Measurements from ENCODE around the gene RPS6KL1. TPM values are rescaled to one million over a fixed set of nuclear protein-coding genes. Genes with fewer than 3 reads are reported as not detected.

Gene RPS6KL1
- total RNA-seq, 1 experiment from 2014 or later: 18.8 TPM

DNA sequence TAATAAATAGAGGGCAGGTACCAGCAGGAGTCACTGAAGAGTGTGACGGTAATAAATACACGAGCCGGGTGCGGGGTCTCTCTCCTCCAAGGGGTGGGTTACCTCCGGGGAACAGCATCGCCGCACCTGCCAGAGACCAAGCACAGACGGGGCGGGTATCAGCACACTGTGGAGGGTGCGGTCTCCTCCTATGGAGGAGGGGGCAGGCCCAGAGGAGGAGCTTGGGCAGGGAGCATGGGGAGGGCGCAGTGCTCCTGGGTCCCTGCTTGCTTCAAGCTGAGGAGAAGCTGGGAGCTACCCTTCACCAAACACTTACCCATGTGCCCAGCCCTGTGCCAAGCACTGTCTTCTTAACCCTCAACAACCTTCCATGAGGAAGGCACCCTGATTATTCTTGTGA lies 19.5 kb upstream of the RPS6KL1 start:
- Histone ChIP-seq H3K79me1 (ENCODE audit: insufficient read depth, low read depth, low read length, poor library complexity, severe bottlenecking) (no peaks in the 10 kb centered on the region), H2AFZ (ENCODE audit: low read length) (no peak overlapping the region), H3K4ac (ENCODE audit: low read depth, low read length) (no peak overlapping the region), H4K5ac (ENCODE audit: insufficient read length, low read depth, low read length) (no peak overlapping the region), H4K8ac (replicated peaks; ENCODE audit: insufficient read length, low read depth, low read length) (no peak overlapping the region), H2BK5ac (ENCODE audit: insufficient read length, low read length) (no peak overlapping the region), H2BK15ac (ENCODE audit: low read depth, low read length) (no peak overlapping the region), H3K79me2 (ENCODE audit: insufficient read depth, low read length) (no peaks in the 10 kb centered on the region), H3K18ac (ENCODE audit: insufficient read length, low read depth, low read length) (no peak overlapping the region), H3T11ph (ENCODE audit: low read length) (no peak overlapping the region), H4K91ac (ENCODE audit: insufficient read length, low read depth, low read length) (no peak overlapping the region), H2BK12ac (ENCODE audit: insufficient read length, low read depth, low read length) (no peak overlapping the region), H3K27me3 (ENCODE audit: insufficient read depth, low read length) (no peaks in the 10 kb centered on the region), H4K20me1 (ENCODE audit: control insufficient read depth, insufficient read depth, insufficient read length) (peaks cover 4% of the 10 kb centered on the region), H3K4me2 (ENCODE audit: insufficient read depth, insufficient read length, low read length) (no peak overlapping the region), H3K23ac (ENCODE audit: insufficient read length, low read depth, low read length) (no peak overlapping the region), H3K9me3 (ENCODE audit: control insufficient read depth, low read depth, low read length) (no peaks in the 10 kb centered on the region), H3K9ac (ENCODE audit: extremely low read depth, insufficient read length, low read length) (no peak overlapping the region), H2BK20ac (ENCODE audit: low read depth, low read length, poor library complexity, severe bottlenecking) (no peak overlapping the region), H2BK120ac (ENCODE audit: low read depth, low read length, poor library complexity, severe bottlenecking) (no peak overlapping the region), H2AK5ac (ENCODE audit: insufficient read length, low read length) (no peak overlapping the region), H3K23me2 (ENCODE audit: insufficient read length, low read depth, low read length, poor library complexity, severe bottlenecking) (no peaks in the 10 kb centered on the region), H3K56ac (ENCODE audit: insufficient read length, low read depth, low read length) (no peak overlapping the region), H3K4me1 (ENCODE audit: insufficient read depth, low read length) (no peaks in the 10 kb centered on the region), H3K14ac (ENCODE audit: insufficient read depth, low read length) (no peak overlapping the region), H3K27ac (ENCODE audit: insufficient read length, low read depth, low read length) (no peak overlapping the region)
- Mint-ChIP-seq H3K27me3 (ENCODE audit: low read depth) (no peaks in the 10 kb centered on the region; the same call in 1 of the 2 replicates), H3K9me3 (no peaks in the 10 kb centered on the region), H3K4me1 (peaks cover 5 to 18% of the 10 kb centered on the region in 2 experiments), H3K4me3 (no peak overlapping the region), H3K27ac (peak overlapping the region in 2 of 3 experiments; percentile 44 to 80; a peak in 2 of 7 replicates), H3K36me3 (ENCODE audit: insufficient read depth in 1 of 3, low read depth in 3 of 3) (no peaks in the 10 kb centered on the region)
- no CpG with 5 or more reads among the region's 11 CpGs for WGBS (ENCODE audit: extremely low coverage, insufficient read length, low lambda C conversion rate)
- no peak for DNase-seq
- TF ChIP-seq, protein P1, sequence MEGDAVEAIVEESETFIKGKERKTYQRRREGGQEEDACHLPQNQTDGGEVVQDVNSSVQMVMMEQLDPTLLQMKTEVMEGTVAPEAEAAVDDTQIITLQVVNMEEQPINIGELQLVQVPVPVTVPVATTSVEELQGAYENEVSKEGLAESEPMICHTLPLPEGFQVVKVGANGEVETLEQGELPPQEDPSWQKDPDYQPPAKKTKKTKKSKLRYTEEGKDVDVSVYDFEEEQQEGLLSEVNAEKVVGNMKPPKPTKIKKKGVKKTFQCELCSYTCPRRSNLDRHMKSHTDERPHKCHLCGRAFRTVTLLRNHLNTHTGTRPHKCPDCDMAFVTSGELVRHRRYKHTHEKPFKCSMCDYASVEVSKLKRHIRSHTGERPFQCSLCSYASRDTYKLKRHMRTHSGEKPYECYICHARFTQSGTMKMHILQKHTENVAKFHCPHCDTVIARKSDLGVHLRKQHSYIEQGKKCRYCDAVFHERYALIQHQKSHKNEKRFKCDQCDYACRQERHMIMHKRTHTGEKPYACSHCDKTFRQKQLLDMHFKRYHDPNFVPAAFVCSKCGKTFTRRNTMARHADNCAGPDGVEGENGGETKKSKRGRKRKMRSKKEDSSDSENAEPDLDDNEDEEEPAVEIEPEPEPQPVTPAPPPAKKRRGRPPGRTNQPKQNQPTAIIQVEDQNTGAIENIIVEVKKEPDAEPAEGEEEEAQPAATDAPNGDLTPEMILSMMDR (conservative IDR thresholded peaks at IDR 0.05): no peak
